HEK293T (cell line): Measurements from ENCODE around the gene NLRP7.
"Not testable (repeated sequence)": the region's sequence is repeated elsewhere in the genome, so short reads cannot be mapped to it uniquely, and the experiment has no call there.

Experiments used
- ARNT ChIP-seq: fragments of 450-650 bp; IDR thresholded peaks from 2 replicates; pipeline ENCODE4 v1.6.1; 2017; ENCODE audit warnings: mild to moderate bottlenecking
- CTBP1 ChIP-seq: fragments of 450-650 bp; IDR thresholded peaks from 2 replicates; pipeline ENCODE4 v1.6.1; 2016; ENCODE audit warnings: borderline replicate concordance
- ELF4 ChIP-seq: fragments of 450-650 bp; IDR thresholded peaks from 2 replicates; pipeline ENCODE4 v1.6.1; 2017; ENCODE audit warnings: antibody characterized with exemption
- FOXK2 ChIP-seq: fragments of 450-650 bp; IDR thresholded peaks from 2 replicates; pipeline ENCODE4 v1.6.1; 2016; ENCODE audit warnings: mild to moderate bottlenecking
- FOXM1 ChIP-seq: fragments of 450-650 bp; IDR thresholded peaks from 2 replicates; pipeline ENCODE4 v1.6.1; 2017; ENCODE audit warnings: mild to moderate bottlenecking, borderline replicate concordance
- HDGF ChIP-seq: fragments of 450-650 bp; IDR thresholded peaks from 2 replicates; pipeline ENCODE4 v1.6.1; 2017; ENCODE audit warnings: antibody characterized with exemption, borderline replicate concordance
- L3MBTL2 ChIP-seq: fragments of 450-650 bp; conservative IDR thresholded peaks from 2 replicates; pipeline ENCODE4 v1.6.1; 2016; ENCODE audit warnings: mild to moderate bottlenecking
- SP1 ChIP-seq: fragments of 450-650 bp; IDR thresholded peaks from 2 replicates; pipeline ENCODE4 v1.6.1; 2017
- SUZ12 ChIP-seq: fragments of 450-650 bp; IDR thresholded peaks from 2 replicates; pipeline ENCODE4 v1.6.1; 2016; ENCODE audit warnings: mild to moderate bottlenecking
- TARDBP ChIP-seq: fragments of 450-650 bp; IDR thresholded peaks from 2 replicates; pipeline ENCODE4 v1.6.1; 2016
- ZNF384 ChIP-seq: fragments of 450-650 bp; IDR thresholded peaks from 2 replicates; pipeline ENCODE4 v1.6.1; 2016
- TF ChIP-seq, protein P1 (sequence below): fragments of 450-650 bp; IDR thresholded peaks from 2 replicates; pipeline ENCODE4 v1.6.1; 2016

GRCh38 chr19:54904261-54904660 is 43.1 kb downstream of the NLRP7 start:
- not testable (repeated sequence) for TF ChIP-seq L3MBTL2, FOXM1, HDGF, FOXK2, SUZ12, ELF4, ZNF384, CTBP1, TARDBP, SP1, ARNT
- TF ChIP-seq, protein P1, sequence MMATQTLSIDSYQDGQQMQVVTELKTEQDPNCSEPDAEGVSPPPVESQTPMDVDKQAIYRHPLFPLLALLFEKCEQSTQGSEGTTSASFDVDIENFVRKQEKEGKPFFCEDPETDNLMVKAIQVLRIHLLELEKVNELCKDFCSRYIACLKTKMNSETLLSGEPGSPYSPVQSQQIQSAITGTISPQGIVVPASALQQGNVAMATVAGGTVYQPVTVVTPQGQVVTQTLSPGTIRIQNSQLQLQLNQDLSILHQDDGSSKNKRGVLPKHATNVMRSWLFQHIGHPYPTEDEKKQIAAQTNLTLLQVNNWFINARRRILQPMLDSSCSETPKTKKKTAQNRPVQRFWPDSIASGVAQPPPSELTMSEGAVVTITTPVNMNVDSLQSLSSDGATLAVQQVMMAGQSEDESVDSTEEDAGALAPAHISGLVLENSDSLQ: not testable (repeated sequence)
